ENCODE data around the gene UBE2M.
A peak's percentile ranks its signal among the peaks of the same experiment; 100 is the strongest.
"Not testable (repeated sequence)": the region's sequence is repeated elsewhere in the genome, so short reads cannot be mapped to it uniquely, and the experiment has no call there.

Gene UBE2M

GRCh38 chr19:58555369-58555885, 3.0 kb downstream of the UBE2M start:
- no peak for DNase-seq

- peak; percentile 96 for DNase-seq
These were observed 3.7 kb downstream of the UBE2M start, which contains the start of gene CHMP2A for GRCh38 chr19:58554494-58555368. CHMP2A (minus strand) TSS chr19:58555105; CDS start chr19:58554212, 893 bp downstream.

GRCh38 chr19:58553799-58554493, 4.5 kb downstream of the UBE2M start:
- DNase-seq: no peak

GRCh38 chr19:58552655-58553054, 5.8 kb downstream of the UBE2M start:
- no peak for DNase-seq

- DNase-seq: no peak
These were observed 6.6 kb downstream of the UBE2M start for GRCh38 chr19:58551577-58552471.

- no peak for DNase-seq
These were observed 7.3 kb downstream of the UBE2M start for GRCh38 chr19:58551123-58551497.

GRCh38 chr19:58550362-58551122, 7.9 kb downstream of the UBE2M start:
- no peak for DNase-seq

- DNase-seq: no peak
These were observed 8.6 kb downstream of the UBE2M start for GRCh38 chr19:58549664-58550361.

- no peak for DNase-seq
These were observed 9.3 kb downstream of the UBE2M start for GRCh38 chr19:58548859-58549663.

GRCh38 chr19:58547323-58548312, 10.8 kb downstream of the UBE2M start:
- no peak for DNase-seq

- DNase-seq: no peak
These were observed 12.3 kb downstream of the UBE2M start for GRCh38 chr19:58546019-58546530.

- DNase-seq: no peak
These were observed 13.0 kb downstream of the UBE2M start for GRCh38 chr19:58545286-58546018.

- peak; percentile 23 for DNase-seq
These were observed 13.7 kb downstream of the UBE2M start for GRCh38 chr19:58544591-58545285.

GRCh38 chr19:58543826-58544590, 14.4 kb downstream of the UBE2M start, which contains the start of gene TRIM28:
TRIM28 (plus strand) TSS chr19:58544064; CDS start chr19:58544758, 694 bp downstream.
- DNase-seq: peak; percentile 100

GRCh38 chr19:58542641-58543372, 15.6 kb downstream of the UBE2M start:
- not testable (repeated sequence) for DNase-seq

GRCh38 chr19:58539169-58539559, 19.2 kb downstream of the UBE2M start:
- DNase-seq: not testable (repeated sequence)
